H1 (cell line): ENCODE data around the gene ZNF407. TPM values are rescaled to one million over a fixed set of nuclear protein-coding genes. Genes with fewer than 3 reads are reported as not detected.

Experiments
- CTCF ChIA-PET: fragments of 300-600 bp; sonication (Branson Sonifier 250); formaldehyde crosslinking; loops from one replicate; lab custom pipeline; 2021; ENCODE audit not compliant: partially characterized antibody; lab: Charles Lee
- POLR2A ChIA-PET: fragments of 300-600 bp; sonication (Branson Sonifier 250); formaldehyde crosslinking; loops from one replicate; lab custom pipeline; 2021; ENCODE audit warnings: inconsistent platforms; ENCODE audit not compliant: partially characterized antibody; lab: Charles Lee
- DNase-seq, 2 experiments: peaks; one replicate each; pipeline versions ENCODE4 v3.0.0 to v3.0.0-alpha.2; 2010 to 2022; ENCODE audit warnings: low spot score in 2 of 2, low read depth in 1 of 2, mixed read lengths in 1 of 2
- FAIRE-seq: peaks from 2 replicates; lab custom pipeline; 2011; peaks lifted over from hg19 to GRCh38; lab: Jason Lieb, UNC
- H2AFZ ChIP-seq: 2 replicates; pipeline ENCODE4 v1.8.1; 2012; ENCODE audit warnings: low read length, inconsistent platforms
- H2AK5ac ChIP-seq: 2 replicates; pipeline ENCODE4 v1.6.1; 2013; ENCODE audit warnings: low read depth, low read length
- H2BK120ac ChIP-seq: replicated peaks from 2 replicates; pipeline ENCODE3; 2013; ENCODE audit warnings: low read depth, low read length, inconsistent platforms
- H2BK12ac ChIP-seq: 2 replicates; pipeline ENCODE4 v1.6.1; 2013; ENCODE audit warnings: low read depth, low read length
- H2BK15ac ChIP-seq: 2 replicates; pipeline ENCODE4 v1.6.1; 2013; ENCODE audit warnings: low read length
- H2BK20ac ChIP-seq: 2 replicates; pipeline ENCODE4 v1.6.1; 2013; ENCODE audit warnings: low read length
- H2BK5ac ChIP-seq: 2 replicates; pipeline ENCODE4 v1.6.1; 2013; ENCODE audit warnings: low read depth, low read length
- H3K14ac ChIP-seq: 2 replicates; pipeline ENCODE4 v1.6.1; 2013; ENCODE audit warnings: inconsistent platforms; ENCODE audit not compliant: insufficient read length
- H3K18ac ChIP-seq: 2 replicates; pipeline ENCODE4 v1.6.1; 2013; ENCODE audit warnings: low read length; ENCODE audit errors: extremely low read depth
- H3K23ac ChIP-seq: 2 replicates; pipeline ENCODE4 v1.6.1; 2013; ENCODE audit warnings: inconsistent platforms; ENCODE audit not compliant: insufficient read length
- H3K23me2 ChIP-seq: 2 replicates; pipeline ENCODE4 v1.6.1; 2013; ENCODE audit warnings: low read depth, low read length
- H3K27ac ChIP-seq: 2 replicates; pipeline ENCODE4 v1.6.1; 2011; ENCODE audit warnings: low read depth, low read length, inconsistent platforms
- H3K27me3 ChIP-seq, 4 experiments: replicated peaks in 1 of 4; 1 replicate in 1 of 4; 2 replicates in 3 of 4; pipeline versions ENCODE4 v1.6.1 to v1.8.1; 2011 to 2013; ENCODE audit warnings: low read length in 3 of 4, mild to moderate bottlenecking in 3 of 4, inconsistent platforms in 2 of 4, mixed read lengths in 2 of 4, moderate library complexity in 1 of 4; ENCODE audit not compliant: control insufficient read depth in 3 of 4, insufficient read depth in 3 of 4; ENCODE audit errors: extremely low read depth in 1 of 4
- H3K36me3 ChIP-seq, 4 experiments: 2 replicates each; pipeline versions ENCODE4 v1.6.1 to v1.8.1; 2011 to 2013; ENCODE audit warnings: mild to moderate bottlenecking in 4 of 4, low read length in 3 of 4, moderate library complexity in 2 of 4, control low read depth in 1 of 4, inconsistent platforms in 1 of 4; ENCODE audit not compliant: insufficient read depth in 4 of 4, control insufficient read depth in 2 of 4
- H3K4ac ChIP-seq: replicated peaks from 2 replicates; pipeline ENCODE3; 2013; ENCODE audit warnings: low read length, low read depth, mixed read lengths, inconsistent platforms; ENCODE audit not compliant: insufficient read length
- H3K4me1 ChIP-seq, 4 experiments: replicated peaks in 1 of 4; 1 replicate in 1 of 4; 2 replicates in 3 of 4; pipeline versions ENCODE4 v1.6.1 to v1.8.1; 2011 to 2013; ENCODE audit warnings: low read length in 3 of 4, inconsistent platforms in 2 of 4, mixed read lengths in 1 of 4; ENCODE audit not compliant: insufficient read depth in 4 of 4, control insufficient read depth in 3 of 4
- H3K4me2 ChIP-seq, 2 experiments: 2 replicates each; pipeline versions ENCODE4 v1.6.1 to v1.8.1; 2011 to 2013; ENCODE audit warnings: low read depth in 2 of 2, low read length in 2 of 2, control low read depth in 1 of 2, inconsistent platforms in 1 of 2, mild to moderate bottlenecking in 1 of 2; ENCODE audit not compliant: insufficient read depth in 1 of 2
- H3K4me3 ChIP-seq, 4 experiments: fragments of 200-600, 300-600 bp in 1 of 4; sonication (generic), shearing (Covaris generic), sonication (Bioruptor Twin) in 1 of 4; 2 replicates each; pipeline versions ENCODE4 v1.5.1 to v1.8.1; 2011 to 2016; ENCODE audit warnings: low read length in 4 of 4, low read depth in 3 of 4, control low read depth in 2 of 4, inconsistent platforms in 2 of 4, mild to moderate bottlenecking in 2 of 4, mixed read lengths in 1 of 4, moderate library complexity in 1 of 4; ENCODE audit not compliant: insufficient read depth in 2 of 4; ENCODE audit errors: extremely low read depth in 1 of 4
- H3K56ac ChIP-seq: replicated peaks from 2 replicates; pipeline ENCODE3; 2013; ENCODE audit warnings: low read depth, mild to moderate bottlenecking, mixed read lengths, low read length, inconsistent platforms; ENCODE audit not compliant: insufficient read length
- H3K79me1 ChIP-seq: 2 replicates; pipeline ENCODE4 v1.6.1; 2013; ENCODE audit warnings: low read depth, low read length, control low read depth
- H3K79me2 ChIP-seq, 2 experiments: 2 replicates each; pipeline versions ENCODE4 v1.6.1 to v1.8.1; 2012 to 2013; ENCODE audit warnings: low read length in 2 of 2, mild to moderate bottlenecking in 2 of 2, inconsistent platforms in 1 of 2; ENCODE audit not compliant: insufficient read depth in 2 of 2, control insufficient read depth in 1 of 2
- H3K9ac ChIP-seq, 4 experiments: replicated peaks in 1 of 4; 1 replicate in 1 of 4; 2 replicates in 3 of 4; pipeline versions ENCODE4 v1.6.1 to v1.8.1; 2011 to 2013; ENCODE audit warnings: low read depth in 3 of 4, low read length in 3 of 4, control low read depth in 2 of 4, mild to moderate bottlenecking in 2 of 4, moderate library complexity in 2 of 4, inconsistent platforms in 1 of 4; ENCODE audit errors: extremely low read depth in 1 of 4
- H3K9me3 ChIP-seq, 2 experiments: 2 replicates each; pipeline versions ENCODE4 v1.6.1 to v1.8.1; 2012 to 2013; ENCODE audit warnings: mild to moderate bottlenecking in 2 of 2, moderate library complexity in 2 of 2, control low read depth in 1 of 2, inconsistent platforms in 1 of 2, low read depth in 1 of 2, low read length in 1 of 2, mixed read lengths in 1 of 2; ENCODE audit not compliant: insufficient read depth in 2 of 2
- H4K20me1 ChIP-seq, 2 experiments: replicated peaks in 1 of 2; 2 replicates each; pipeline versions ENCODE3 to v1.8.1; 2011 to 2013; ENCODE audit warnings: inconsistent platforms in 2 of 2, low read length in 2 of 2, mild to moderate bottlenecking in 1 of 2; ENCODE audit not compliant: insufficient read depth in 2 of 2, control insufficient read depth in 1 of 2
- H4K5ac ChIP-seq: 2 replicates; pipeline ENCODE4 v1.6.1; 2013; ENCODE audit warnings: low read length, low read depth, mixed read lengths, inconsistent platforms; ENCODE audit not compliant: insufficient read length
- H4K8ac ChIP-seq: 2 replicates; pipeline ENCODE4 v1.8.0; 2013; ENCODE audit warnings: mild to moderate bottlenecking, moderate library complexity, low read length, inconsistent platforms; ENCODE audit not compliant: insufficient read depth; ENCODE audit errors: extremely low read depth
- H4K91ac ChIP-seq: replicated peaks from 2 replicates; pipeline ENCODE3; 2013; ENCODE audit warnings: low read length, mixed read lengths, inconsistent platforms; ENCODE audit not compliant: insufficient read length
- CEBPB ChIP-seq: IDR thresholded peaks from 2 replicates; pipeline ENCODE4 v1.6.1; 2012; ENCODE audit warnings: low read depth, low read length
- POU5F1 ChIP-seq: IDR thresholded peaks from 2 replicates; pipeline ENCODE4 v1.6.1; 2011; ENCODE audit warnings: low read depth, mild to moderate bottlenecking, low read length, moderate library complexity
- WGBS, 2 experiments: shearing (Covaris generic) in 1 of 2; methylation state at CpG; one replicate each; pipeline versions ENCODE4 v1.1.6 to v1.1.7; 2013 to 2015; ENCODE audit warnings: low lambda C conversion rate in 2 of 2, mixed read lengths in 2 of 2, inconsistent platforms in 1 of 2, low coverage in 1 of 2, missing lambda C conversion rate in 1 of 2; ENCODE audit not compliant: insufficient replicate concordance in 2 of 2, insufficient coverage in 1 of 2, insufficient read length in 1 of 2; ENCODE audit errors: extremely low coverage in 1 of 2, missing lambda C conversion rate in 1 of 2; 5-methylcytosine and 5-hydroxymethylcytosine counted together
- polyA plus RNA-seq, 7 experiments: library from polyadenylated mRNA; depleted of rRNA in 3 of 7; stranded (reverse) in 5 of 7; unstranded in 2 of 7; fragments of >200 nt in 5 of 7; fragments of 200-250 nt in 2 of 7; gene quantifications; 1 replicate in 5 of 7; 2 replicates in 1 of 7; 4 replicates in 1 of 7; pipeline versions ENCODE4 v1.2.1 to v1.2.3, GENCODE V29; 2011 to 2013; ENCODE audit warnings: missing spikeins in 2 of 7, mixed read lengths in 2 of 7
- total RNA-seq: library from RNA; stranded (reverse); fragmentation: NEBNext Ultra II Directional; extraction: Animal tissue kit (Norgen Biotek cat#: 25700); gene quantifications from 2 replicates; pipeline ENCODE4 v1.2.1, GENCODE V29; 2021

ZNF407 gene
- total and polyA plus RNA-seq, 2 of the 8 experiments (the other 6 are each of a cell fraction or from before 2014, with no cell fraction given), result 1.5 to 6.8 TPM

- Histone ChIP-seq H3K9ac (no peak overlapping the region), H3K14ac (no peak overlapping the region), H4K20me1 (no peaks in the 10 kb centered on the region), H4K8ac (no peak overlapping the region), H2BK15ac (no peak overlapping the region), H3K79me2 (no peaks in the 10 kb centered on the region), H2BK20ac (no peak overlapping the region), H3K27ac (no peak overlapping the region), H3K18ac (no peak overlapping the region), H4K5ac (no peak overlapping the region), H3K79me1 (no peaks in the 10 kb centered on the region), H3K4me3 (no peak overlapping the region), H2AFZ (no peak overlapping the region), H2BK12ac (no peak overlapping the region), H3K4me1 (no peaks in the 10 kb centered on the region), H2BK5ac (no peak overlapping the region), H4K91ac (no peak overlapping the region), H3K4ac (no peak overlapping the region), H2BK120ac (no peak overlapping the region), H2AK5ac (no peak overlapping the region), H3K36me3 (no peaks in the 10 kb centered on the region), H3K23ac (no peak overlapping the region), H3K9me3 (no peaks in the 10 kb centered on the region), H3K27me3 (no peaks in the 10 kb centered on the region), H3K56ac (no peak overlapping the region), H3K23me2 (no peaks in the 10 kb centered on the region), H3K4me2 (no peak overlapping the region)
- CTCF ChIA-PET, result interaction anchor here (1.3 kb wide), 1 partner anchor 74 kb away, joined by 3 read pairs; no protein-coding TSS in a partner anchor
- DNase-seq, result no peak
- TF ChIP-seq POU5F1, result no peak
- TF ChIP-seq CEBPB, result peak; percentile 51; the same call in 1 of the 2 replicates
- FAIRE-seq, result no peak
- POLR2A ChIA-PET, result no interaction called here
- WGBS, 2 experiments, result 90% methylated on average over 4 of the region's 4 CpGs; no CpG with 5 or more reads in 1 of the 2 experiments
These were observed 67.7 kb downstream of the ZNF407 start for GRCh38 chr18:74665346-74665745.
